Thoracic aorta (tissue), 2 donors: ENCODE measurements around the gene NOL4L. TPM values are rescaled to one million over a fixed set of nuclear protein-coding genes. Genes with fewer than 3 reads are reported as not detected.
"Not testable (repeated sequence)": the region's sequence is repeated elsewhere in the genome, so short reads cannot be mapped to it uniquely, and the experiment has no call there.

Experiments used
- ATAC-seq: fragments of 150-250 bp; one replicate; pipeline ENCODE4 v1.8.0; 2017; ENCODE audit warnings: low read depth; ENCODE audit not compliant: insufficient number of reproducible peaks, low FRiP score
- DNase-seq: peaks from one replicate; pipeline ENCODE4 v3.0.0-alpha.2; 2020; ENCODE audit warnings: low spot score
- H3K27ac ChIP-seq, 2 donors: fragments of 200-600 bp; sonication (generic); 1 replicate in 1 of 2; 2 replicates in 1 of 2; pipeline ENCODE4 v1.5.1; 2016; ENCODE audit warnings: mild to moderate bottlenecking in 2 of 2, moderate library complexity in 2 of 2
- H3K27me3 ChIP-seq: fragments of 200-600 bp; sonication (generic); replicated peaks from 2 replicates; pipeline ENCODE4 v1.6.0; 2016; ENCODE audit warnings: mild to moderate bottlenecking; ENCODE audit not compliant: insufficient read depth
- H3K36me3 ChIP-seq: fragments of 200-600 bp; sonication (generic); one replicate; pipeline ENCODE4 v1.5.1; 2016
- H3K4me1 ChIP-seq, 2 donors: fragments of 200-600 bp; sonication (generic); 1 replicate in 1 of 2; 2 replicates in 1 of 2; pipeline versions ENCODE4 v1.5.1 to v1.6.0; 2016; ENCODE audit warnings: low read depth in 2 of 2, mild to moderate bottlenecking in 1 of 2; ENCODE audit not compliant: control insufficient read depth in 1 of 2
- H3K4me3 ChIP-seq: fragments of 200-600 bp; sonication (generic); 2 replicates; pipeline ENCODE4 v1.5.1; 2016; ENCODE audit warnings: mild to moderate bottlenecking
- H3K9me3 ChIP-seq: fragments of 200-600 bp; sonication (generic); 2 replicates; pipeline ENCODE4 v1.5.1; 2016
- total RNA-seq, 2 donors: library from RNA; depleted of rRNA; stranded (reverse); fragments of >200 nt; gene quantifications; one replicate each; pipeline versions ENCODE4 v1.1.0 to v1.2.3, GENCODE V29; 2016
- TF ChIP-seq, protein P1 (sequence below): fragments of 200-600 bp; sonication (generic); IDR thresholded peaks from one replicate; pipeline ENCODE4 v1.5.1; 2019; ENCODE audit warnings: antibody characterized with exemption

NOL4L gene
- total RNA-seq, 2 donors from 2014 or later: 17.5 to 23.7 TPM

DNA sequence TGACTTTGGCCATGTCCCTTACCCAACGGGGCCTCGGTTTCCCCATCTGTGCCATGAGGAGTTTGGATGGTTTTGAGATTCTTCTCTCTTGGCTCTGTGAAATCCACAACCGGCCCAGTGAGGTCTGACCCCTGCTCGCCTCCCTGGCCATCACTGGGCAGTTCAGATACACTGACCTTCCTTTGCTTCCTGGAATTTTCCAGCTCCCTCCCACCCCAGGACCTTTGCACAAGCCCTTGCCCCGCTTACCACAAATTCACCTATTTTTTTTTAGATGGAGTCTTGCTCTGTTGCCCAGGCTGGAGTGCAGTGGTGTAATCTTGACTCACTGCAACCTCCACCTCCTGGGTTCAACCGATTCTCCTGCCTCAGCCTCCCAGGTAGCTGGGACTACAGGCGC, 12.6 kb upstream of the NOL4L start:
- DNase-seq: no peak
- H3K36me3 ChIP-seq: no peaks in the 10 kb centered on the region
- H3K4me1 ChIP-seq: no peaks in the 10 kb centered on the region
- no peaks in the 10 kb centered on the region for H3K27me3 ChIP-seq
- H3K4me3 ChIP-seq: no peak overlapping the region
- no peaks in the 10 kb centered on the region for H3K9me3 ChIP-seq
- ATAC-seq: no peak
- TF ChIP-seq, protein P1, sequence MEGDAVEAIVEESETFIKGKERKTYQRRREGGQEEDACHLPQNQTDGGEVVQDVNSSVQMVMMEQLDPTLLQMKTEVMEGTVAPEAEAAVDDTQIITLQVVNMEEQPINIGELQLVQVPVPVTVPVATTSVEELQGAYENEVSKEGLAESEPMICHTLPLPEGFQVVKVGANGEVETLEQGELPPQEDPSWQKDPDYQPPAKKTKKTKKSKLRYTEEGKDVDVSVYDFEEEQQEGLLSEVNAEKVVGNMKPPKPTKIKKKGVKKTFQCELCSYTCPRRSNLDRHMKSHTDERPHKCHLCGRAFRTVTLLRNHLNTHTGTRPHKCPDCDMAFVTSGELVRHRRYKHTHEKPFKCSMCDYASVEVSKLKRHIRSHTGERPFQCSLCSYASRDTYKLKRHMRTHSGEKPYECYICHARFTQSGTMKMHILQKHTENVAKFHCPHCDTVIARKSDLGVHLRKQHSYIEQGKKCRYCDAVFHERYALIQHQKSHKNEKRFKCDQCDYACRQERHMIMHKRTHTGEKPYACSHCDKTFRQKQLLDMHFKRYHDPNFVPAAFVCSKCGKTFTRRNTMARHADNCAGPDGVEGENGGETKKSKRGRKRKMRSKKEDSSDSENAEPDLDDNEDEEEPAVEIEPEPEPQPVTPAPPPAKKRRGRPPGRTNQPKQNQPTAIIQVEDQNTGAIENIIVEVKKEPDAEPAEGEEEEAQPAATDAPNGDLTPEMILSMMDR: no peak
- H3K27ac ChIP-seq: no peak overlapping the region

DNA sequence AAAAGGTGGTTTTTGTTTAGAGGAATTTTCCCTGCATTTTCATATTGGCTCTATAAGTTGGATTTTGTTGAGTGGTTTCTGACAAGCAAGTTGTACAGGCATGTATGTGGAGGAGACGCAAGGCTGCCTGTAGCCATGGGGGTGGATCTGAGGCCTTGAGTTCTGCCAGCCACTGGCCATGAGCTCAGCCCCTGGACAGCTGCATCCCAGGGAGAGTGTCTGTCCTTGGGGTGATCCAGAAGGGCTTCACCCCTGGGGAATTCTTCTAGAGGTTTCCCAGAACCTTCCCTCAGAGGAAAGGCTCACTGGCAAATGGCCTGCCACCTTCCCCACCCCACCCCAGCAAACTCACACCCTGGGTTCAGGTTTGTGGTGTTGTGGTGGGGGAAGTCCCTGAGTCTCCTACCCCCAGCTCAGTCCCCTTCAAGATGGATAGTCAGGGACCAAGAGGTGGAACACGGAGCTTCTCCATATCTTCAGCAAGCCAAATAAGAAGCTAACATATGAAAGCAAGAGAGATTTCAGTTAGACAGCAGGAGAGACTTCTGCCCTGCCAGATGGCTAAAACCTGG, 11.6 kb upstream of the NOL4L start:
- TF ChIP-seq, protein P1: no peak
- DNase-seq (no peak), ATAC-seq (no peak)
- H3K27me3 ChIP-seq: no peaks in the 10 kb centered on the region
- H3K4me3 ChIP-seq: no peak overlapping the region
- no peaks in the 10 kb centered on the region for H3K9me3 ChIP-seq
- no peak overlapping the region for H3K27ac ChIP-seq
- no peaks in the 10 kb centered on the region for H3K36me3 ChIP-seq
- no peaks in the 10 kb centered on the region for H3K4me1 ChIP-seq

DNA sequence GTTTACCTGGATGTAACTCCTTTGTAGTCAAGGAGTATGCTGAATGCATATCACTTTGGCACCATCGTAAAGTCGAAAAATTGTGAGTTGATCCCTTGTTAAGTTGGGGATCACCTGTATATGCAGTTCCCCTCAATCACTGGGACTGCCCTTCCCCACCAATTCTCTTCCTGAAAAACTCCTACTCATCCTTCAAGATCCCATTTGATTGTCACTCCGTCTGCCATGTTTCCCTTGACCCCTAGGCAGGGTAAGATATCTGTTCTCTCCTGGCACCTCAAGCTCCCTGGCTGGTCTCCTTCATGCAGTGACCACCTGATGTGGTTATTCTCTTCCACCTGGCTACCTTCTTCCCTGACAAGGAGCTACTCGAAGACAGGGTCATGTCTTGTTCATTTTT, 10.0 kb upstream of the NOL4L start:
- no peak overlapping the region for H3K4me3 ChIP-seq
- H3K27me3 ChIP-seq: no peaks in the 10 kb centered on the region

DNA sequence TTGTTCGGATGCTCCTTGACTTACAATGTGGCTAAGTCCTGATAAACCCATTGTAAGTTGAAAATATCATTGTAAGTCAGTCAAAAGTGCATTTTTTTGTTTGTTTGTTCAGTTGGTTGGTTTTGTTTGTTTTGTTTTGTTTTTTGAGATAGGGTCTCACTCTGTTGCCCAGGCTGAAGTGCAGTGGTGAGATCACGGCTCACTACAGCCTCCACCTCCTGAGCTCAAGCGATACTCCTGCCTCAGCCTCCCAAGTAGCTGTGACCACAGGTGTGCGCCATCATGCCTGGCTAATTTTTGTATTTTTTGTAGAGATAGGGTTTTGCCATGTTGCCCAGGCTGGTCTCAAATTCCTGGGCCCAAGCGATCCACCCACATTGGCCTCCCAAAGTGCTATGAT, 9.5 kb upstream of the NOL4L start:
- H3K9me3 ChIP-seq, H3K36me3 ChIP-seq, ATAC-seq: not testable (repeated sequence)

More for the DNA sequence above, 10.0 kb upstream of the NOL4L start:
- TF ChIP-seq, protein P1: no peak
- Histone ChIP-seq H3K36me3 (no peaks in the 10 kb centered on the region), H3K9me3 (no peaks in the 10 kb centered on the region), H3K4me1 (no peaks in the 10 kb centered on the region), H3K27ac (no peak overlapping the region)
- ATAC-seq (no peak), DNase-seq (no peak)

DNA sequence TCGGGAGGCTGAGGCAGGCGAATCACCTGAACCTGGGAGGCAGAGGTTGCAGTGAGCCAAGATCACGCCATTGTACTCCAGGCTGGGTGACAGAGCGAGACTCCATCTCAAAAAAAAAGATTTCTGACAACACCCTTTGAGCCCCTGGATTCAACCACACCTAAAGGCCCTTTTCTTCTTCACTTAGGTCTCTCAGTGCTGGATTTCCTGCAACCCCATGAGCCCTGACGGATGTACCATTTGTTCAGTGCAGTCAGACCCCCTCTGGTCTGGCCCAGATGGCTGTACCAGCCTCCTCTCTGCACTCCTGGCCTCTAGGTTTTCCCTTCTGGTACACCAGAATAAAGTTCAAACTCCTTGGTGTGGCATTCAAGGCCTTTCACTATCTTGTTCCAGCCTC, 9.1 kb upstream of the NOL4L start:
- Histone ChIP-seq H3K4me1 (no peaks in the 10 kb centered on the region), H3K36me3 (no peaks in the 10 kb centered on the region), H3K27ac (no peak overlapping the region), H3K27me3 (no peaks in the 10 kb centered on the region), H3K4me3 (no peak overlapping the region), H3K9me3 (no peaks in the 10 kb centered on the region)
- TF ChIP-seq, protein P1: no peak
- DNase-seq (no peak), ATAC-seq (no peak)

More for the DNA sequence above, 9.5 kb upstream of the NOL4L start:
- not testable (repeated sequence) for H3K27me3 ChIP-seq, H3K4me3 ChIP-seq, H3K4me1 ChIP-seq, DNase-seq, H3K27ac ChIP-seq

DNA sequence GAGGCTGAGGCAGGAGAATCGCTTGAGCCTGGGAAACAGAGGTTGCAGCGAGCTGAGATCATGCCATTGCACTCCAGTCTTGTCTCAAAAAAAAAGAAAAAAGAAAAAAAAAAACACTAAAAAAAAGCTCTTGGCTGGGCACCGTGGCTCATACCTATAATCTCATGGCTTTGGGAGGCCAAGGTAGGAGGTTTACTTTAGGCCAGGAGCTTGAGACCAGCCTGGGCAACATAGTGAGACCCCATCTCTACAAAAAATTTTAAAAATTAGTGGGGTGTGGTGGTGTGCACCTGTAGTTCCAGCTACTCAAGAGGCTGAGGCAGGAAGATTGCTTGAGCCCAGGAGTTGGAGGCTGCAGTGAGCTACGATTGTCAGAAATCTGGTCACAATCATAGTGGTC, 7.5 kb upstream of the NOL4L start:
- DNase-seq, H3K27ac ChIP-seq, H3K36me3 ChIP-seq, H3K9me3 ChIP-seq, ATAC-seq, H3K4me3 ChIP-seq, H3K27me3 ChIP-seq, H3K4me1 ChIP-seq: not testable (repeated sequence)
